Effector CD8-positive, alpha-beta T cell (primary cell): ENCODE data around the gene GALNT2.

ENCODE experiments used
- DNase-seq: peaks from one replicate; lab custom pipeline; 2025; lab: John Stamatoyannopoulos, UW

Gene GALNT2

DNA sequence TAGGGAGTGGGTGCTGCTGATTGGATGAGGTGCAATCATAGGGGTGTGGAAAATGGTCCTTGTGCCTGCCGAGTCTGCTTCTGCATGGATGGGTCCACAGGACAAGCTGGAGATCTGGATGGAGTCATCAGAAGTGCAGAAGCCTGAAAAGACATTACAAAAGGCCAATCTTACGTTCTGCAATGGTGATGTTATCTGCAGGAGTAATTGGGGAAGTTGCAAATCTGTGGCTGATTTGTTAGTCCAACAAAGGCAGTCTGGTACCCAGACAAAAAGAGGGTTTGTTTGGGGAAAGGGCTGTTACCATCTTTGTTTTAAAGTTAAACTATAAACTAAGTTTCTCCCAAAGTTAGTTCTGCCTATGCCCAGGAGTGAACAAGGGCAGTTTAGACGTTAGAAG, 192.6 kb downstream of the GALNT2 start:
- DNase-seq, result no peak

DNA sequence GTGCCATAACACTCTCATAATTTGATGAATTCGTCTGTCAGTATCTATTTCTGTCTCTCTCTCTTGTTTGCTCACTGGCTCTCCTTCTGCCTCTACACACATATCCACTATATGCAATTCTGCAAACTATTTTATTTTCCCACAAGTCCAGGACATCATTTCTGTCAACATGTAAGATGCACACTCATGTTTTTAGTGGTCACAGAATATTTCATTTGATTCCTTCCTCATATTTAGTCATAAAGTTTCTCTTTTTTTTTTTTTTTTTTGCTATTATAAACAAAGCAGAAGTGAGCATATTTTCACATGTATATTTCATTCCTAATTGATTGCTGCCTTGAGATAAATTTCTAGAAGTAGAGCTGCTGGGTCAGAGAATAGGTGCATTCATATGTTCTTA, 193.8 kb downstream of the GALNT2 start:
- no peak for DNase-seq

DNA sequence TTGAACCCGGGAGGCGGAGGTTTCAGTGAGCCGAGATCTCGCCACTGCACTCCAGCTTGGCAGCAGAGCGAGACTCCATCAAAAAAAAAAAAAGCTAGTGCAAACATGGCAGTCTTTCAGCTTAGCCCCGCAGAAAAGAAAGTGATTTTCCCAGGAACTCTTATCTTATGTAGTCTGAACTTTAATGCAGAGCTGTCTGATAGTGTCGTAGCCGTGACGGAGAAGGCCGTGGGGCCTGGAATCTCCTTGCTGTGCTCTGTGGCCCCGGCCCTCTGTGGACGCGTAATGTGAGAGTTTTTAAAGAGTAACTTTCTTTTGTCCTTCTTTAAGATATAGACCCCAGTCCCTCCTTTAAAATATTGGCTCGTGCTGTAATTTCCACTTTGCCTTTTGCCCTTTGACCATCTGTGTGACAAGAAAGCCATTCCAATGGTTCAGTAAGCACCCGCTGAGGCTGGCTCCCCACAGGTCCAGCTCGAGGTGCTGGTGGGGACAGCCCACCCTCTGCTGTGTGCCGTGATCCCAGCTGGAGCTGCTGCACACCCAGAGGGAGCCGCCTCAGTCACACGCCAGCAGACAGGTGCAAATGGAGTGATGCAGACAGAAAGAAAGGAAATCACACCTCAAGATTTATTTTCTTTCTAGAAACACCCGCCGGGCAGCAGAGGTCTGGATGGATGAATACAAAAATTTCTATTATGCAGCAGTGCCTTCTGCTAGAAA, 195.1 kb downstream of the GALNT2 start:
- no peak for DNase-seq

DNA sequence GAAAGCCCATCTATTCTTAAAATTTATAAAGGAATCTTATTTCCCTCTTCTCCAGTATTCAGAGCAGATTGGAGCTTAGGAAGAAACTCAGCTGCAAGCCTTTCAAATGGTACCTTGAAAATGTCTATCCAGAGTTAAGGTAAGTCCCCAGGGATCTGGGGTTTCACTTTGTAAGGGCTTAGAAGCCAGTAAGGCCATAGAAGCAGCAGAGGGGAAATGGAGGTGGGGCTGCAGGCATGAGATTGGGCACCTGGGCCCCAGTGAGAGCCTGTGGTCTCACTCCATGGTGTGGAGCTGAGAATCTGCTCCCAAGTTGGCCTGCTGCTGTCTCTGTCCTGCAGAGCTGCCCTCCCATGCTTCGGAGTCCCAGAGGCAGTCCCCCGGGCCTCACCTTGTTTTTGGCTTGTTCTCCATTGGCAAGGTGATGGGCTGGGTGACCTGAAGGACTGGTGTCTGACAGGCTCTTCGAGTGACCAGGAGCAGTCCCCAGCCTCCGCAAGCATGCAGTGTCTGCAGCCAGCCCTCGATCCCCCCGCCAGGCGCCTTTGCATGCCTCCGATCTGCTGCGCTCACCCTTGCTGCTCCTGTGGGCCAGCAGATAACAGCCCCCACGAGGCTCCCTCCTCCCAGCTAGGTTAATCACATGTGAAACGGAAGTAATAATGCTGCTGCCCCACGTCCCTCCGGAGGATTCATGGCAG, 196.0 kb downstream of the GALNT2 start:
- no peak for DNase-seq

DNA sequence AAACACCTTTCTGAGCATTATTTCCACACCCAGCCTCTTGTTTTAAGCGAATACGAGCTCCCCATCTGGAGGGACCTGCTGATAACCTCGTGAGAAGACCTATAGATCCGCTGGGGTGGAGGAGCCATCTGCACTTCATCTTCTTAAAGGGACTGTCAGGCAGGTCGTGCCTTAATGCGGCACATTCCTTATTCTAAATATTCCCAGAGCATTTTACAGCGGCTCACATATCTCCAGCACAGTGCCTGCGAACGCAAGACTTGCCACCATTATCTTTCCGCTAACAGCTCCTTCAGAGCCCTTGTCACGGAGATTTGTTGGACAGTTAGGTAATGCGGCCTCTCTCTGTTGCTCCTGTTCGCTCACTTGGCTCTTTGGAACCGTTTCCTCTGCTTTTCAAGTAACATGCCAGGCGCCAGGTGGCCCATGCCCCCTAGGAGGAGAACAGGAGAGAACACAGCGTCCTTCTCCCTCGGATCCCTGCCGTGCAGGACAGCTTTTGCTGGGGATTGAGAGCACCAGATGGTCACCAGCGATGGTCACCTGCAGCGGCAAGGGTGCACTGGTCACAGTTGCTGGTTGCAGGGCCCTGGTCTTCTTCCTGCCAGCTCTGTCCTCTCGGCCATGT, 196.6 kb downstream of the GALNT2 start:
- no peak for DNase-seq

DNA sequence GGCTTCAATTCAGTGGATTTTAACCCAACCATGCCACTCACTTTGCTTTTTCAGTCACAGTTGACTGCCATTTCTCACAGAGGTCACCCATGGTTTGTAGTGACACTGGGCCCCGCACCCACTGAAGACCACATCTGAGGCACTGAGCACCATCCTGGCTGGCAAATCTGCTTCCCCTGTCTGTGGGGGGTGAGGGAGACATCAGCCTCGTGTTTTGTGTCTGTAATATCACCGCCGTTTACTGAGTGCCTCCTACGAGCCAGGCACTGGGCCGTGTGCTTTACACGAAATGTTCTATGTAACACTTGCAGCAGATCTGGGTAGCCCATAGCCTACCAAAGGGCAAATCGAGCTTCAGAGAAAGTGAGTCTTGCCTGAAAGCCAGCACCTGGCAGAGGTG, 197.3 kb downstream of the GALNT2 start:
- no peak for DNase-seq

DNA sequence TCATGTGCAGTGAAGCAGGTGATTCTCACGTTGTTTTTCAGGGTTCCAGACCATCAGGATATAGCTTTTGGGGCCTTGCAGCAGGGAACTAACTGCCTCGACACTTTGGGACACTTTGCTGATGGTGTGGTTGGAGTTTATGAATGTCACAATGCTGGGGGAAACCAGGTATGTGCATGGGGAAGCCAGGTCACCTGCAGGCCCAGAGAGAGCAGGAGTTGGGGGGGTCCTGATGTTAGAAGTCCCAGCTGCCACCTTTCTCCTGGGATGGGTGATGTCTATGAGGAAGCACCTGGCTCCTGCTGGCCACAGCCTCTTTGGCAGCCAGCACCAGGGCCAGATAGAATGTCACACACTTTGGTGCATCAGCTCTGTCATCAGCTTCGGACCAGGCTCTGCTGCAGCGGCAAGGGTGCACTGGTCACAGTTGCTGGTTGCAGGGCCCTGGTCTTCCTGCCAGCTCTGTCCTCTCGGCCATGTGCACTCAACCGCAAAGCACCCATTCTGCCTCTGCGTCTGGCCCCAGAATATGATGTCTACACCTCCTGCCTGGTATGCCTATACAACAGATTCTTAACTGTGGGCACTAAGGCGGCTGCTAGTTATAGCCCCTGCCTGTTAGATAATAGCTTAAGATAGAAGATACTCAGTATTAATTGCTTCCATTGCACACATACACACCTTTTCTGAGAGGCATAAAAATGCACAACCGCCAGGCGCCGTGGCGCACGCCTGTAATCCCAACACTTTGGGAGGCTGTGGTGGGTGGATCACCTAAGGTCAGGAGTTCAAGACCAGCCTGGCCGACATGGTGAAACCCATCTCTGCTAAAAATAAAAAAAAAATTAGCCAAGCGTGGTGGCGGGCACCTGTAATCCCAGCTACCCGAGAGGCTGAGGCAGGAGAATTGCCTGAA, 198.4 kb downstream of the GALNT2 start:
- DNase-seq, result no peak

DNA sequence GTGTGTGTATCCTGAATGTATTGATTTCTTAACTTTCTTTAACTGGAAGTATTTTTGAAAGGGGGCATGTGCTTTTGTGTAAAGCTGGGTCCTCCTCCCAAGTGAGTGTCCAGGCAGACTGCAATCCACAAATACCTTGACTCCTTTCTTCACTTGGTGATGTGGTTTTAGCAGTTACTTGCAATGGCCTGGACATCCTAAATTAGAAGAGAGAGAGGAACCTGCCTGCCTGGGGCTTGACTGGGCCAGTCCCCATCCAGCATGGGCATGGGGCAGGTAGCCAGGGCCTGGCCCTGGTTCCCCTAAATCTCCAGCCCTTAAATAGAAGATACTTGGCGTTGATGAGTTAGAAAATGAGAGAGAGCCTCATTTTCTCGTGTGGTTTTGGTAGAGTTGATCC, 199.4 kb downstream of the GALNT2 start:
- no peak for DNase-seq

DNA sequence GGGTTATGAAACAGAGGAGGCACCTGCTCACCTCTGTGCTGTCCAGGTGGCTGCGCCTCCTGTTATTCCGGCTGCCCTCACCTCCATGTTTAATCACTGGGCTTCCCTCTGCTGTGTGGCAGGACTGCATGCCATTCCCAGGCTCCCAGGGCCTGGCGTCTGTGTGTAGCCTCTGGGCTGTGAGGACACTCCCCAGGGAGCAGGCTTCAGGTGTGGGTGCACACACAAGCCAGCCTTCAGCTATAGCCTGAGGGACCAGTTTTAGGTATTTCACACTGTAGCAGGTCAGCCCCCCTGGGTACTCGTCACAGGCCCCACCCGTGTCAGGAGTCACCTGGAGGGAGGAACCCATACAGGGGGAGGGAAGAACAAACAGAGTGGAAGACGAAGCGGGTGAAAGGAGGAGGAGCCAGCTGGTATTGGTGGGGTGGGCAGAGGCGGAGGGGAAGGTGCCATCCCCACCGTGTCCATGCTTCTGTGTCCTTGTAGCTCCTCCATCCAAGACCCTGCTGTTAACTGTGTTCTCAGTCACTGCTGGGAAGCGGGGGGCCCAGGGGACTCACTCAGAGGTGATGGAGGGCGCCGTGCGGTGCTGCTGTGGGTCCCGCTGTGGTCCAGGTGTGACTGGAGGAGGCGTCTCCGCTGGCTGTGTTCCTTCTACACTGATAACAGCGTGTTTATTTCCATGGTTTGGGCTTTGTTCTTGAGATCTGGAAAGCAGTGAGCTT, 200.5 kb downstream of the GALNT2 start:
- DNase-seq, result no peak

DNA sequence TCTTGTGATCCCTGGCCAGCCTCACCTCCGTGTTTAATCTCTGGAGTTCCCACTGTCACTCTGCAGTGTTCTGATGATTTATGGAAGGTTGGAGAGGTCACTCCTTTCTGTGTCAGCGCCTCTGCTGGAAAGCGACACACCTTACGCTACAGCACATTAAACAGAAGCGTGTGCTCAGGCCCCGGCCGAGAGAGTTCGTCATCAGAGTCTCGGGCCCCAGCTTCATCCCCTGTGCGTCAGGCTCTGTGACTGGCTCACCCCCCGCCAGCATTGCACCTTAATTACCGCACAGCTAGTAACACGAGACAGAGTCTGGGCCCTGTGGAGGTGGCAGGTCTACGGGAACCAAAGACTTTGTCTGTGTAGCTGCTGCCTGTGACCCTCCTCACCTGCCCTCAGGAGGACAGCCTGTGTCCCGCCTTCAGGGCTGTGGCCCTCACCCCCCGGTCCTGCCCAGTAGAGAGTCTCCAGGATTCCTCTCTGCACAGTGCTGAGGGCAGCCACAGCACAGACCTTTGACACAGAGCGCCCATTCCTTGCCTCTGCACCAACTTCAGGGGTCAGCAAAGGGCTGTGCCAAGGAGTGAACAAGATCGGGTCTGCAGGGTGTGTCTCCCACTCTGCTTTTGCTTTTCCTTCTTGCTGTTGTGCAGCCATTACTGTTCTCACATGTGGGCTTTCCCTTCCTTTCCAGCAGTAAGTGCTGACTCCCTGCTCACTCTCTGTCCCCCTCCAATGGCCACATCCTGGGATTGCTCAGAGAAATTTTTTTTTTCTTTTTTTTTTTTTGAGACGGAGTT, 201.5 kb downstream of the GALNT2 start:
- no peak for DNase-seq

DNA sequence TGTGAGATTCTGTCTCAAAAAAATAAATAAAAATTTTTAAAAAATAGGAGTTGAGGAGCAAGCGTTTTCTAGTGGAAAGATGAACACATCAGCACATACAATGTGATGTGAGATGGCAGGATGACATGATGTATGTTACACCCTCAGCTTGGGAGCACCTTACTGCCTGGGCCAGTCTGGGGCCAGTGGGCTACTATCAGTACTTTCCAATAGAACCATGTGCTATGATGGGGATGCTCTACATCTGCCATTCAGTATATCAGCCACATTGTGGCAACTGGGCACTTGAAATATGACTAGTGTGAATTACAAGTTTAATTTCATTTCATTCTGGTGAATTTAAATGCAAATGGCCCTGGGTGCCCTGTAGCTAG, 203.1 kb downstream of the GALNT2 start:
- DNase-seq, result no peak

DNA sequence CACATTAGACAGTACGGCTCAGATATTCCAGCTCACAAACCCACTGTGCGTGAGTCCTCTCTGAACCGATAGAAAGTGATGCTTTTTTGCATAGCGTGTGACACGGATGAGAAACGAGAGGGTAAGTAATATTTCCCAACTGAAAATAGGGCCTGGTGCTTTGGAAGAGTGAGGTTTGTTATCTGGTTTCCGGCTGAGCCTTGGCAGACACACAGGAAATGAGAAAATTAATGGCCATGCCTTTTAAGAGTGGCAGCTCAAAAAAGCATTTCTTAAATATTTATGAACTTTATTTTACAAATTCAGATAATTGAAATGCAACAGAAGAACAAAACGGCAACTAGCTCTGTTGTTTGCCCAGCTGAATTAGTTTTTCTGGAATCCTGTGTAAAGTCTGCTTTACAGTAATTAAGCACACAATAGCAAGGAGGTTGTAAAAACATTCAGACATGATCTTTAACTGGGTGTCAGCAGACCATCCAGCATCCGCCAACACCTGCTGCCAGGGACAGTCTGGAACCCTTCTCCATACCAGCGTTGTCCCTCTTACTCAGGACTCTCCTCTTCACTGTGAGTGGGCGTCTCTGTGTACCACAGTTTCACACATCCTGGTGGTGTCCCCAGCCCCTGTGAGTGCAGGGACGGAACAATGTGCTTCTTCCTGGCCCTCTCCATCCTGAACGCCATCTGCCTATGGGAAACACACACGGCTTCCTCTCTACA, 203.7 kb downstream of the GALNT2 start:
- no peak for DNase-seq

DNA sequence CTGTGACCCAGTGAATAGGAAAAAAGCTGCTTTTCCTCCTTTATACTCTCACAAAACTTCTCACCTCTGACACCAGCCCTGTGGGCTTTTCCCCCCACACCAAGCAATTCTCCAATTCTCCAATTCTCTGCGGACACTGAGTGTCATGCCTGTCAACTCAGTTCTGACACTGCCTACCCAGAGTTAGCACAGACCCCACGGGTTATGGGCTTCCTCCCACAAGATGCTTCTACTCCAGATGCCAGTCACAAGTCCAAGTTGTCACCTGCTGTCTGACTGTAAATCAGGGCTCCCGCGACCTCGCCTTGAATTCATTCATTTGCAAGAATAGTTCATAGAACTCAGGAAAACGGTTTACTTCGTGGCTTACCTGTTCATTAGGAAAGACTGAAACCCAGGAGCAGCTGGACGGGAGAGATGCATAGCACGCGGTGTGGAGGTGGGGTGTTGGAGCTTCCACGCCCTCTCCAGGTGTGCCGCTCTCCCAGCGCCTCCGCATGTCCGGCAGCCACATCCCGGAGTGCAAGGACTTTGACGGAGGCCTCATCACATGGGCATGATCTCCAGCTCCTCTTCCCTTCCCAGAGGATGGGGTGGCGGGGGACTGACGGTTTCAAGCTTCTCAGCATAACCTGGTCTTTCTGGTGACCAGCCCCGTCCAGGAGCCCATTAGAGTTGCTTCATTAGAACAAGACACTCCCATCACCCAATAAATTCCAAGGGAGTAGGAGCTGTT, 204.4 kb downstream of the GALNT2 start:
- no peak for DNase-seq

DNA sequence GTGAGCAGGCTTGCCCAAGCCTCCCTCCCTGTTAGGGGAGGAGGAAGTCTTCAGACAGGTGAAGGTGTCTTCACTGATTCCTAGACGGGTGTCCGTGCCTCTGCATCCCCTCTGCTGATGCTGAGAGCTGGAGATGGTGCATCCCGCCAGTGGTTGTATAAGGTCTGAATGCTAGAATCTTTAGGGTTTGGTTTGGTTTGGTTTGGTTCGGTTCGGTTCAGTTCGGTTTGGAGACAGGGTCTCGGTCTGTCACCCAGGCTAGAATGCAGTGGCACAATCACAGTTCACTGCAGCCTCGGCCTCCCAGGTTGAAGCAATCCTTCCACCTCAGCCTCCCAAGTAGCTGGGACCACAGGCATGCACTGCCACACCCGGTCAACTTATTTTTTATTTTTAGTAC, 205.5 kb downstream of the GALNT2 start:
- DNase-seq, result no peak

DNA sequence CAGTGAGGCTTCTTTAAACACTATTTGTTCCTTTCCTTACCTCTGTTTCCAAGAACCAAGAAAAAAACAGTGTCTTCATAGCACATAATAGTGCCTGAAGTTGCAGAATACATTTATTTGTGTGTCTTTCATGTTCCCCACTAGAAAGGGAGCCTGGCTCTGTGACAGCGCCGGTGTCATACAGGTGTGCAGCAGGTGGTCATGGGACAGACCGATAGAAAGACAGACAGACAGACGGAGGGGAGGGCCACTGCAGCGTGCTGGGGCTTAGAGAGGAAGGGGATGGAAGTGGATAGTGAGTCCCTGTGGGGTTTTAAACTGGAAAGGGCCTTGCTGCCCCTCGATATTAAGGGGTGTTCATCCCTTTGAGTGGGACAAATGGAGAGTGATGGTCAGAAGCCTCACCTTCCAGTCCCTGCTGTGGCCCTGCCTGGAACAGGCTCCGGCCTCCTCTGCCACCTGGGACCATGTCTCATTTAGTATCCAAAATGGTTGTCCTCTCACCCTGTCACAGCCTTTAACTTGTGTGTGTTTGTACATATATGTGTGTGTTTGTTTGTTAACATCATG, 206.2 kb downstream of the GALNT2 start:
- no peak for DNase-seq

DNA sequence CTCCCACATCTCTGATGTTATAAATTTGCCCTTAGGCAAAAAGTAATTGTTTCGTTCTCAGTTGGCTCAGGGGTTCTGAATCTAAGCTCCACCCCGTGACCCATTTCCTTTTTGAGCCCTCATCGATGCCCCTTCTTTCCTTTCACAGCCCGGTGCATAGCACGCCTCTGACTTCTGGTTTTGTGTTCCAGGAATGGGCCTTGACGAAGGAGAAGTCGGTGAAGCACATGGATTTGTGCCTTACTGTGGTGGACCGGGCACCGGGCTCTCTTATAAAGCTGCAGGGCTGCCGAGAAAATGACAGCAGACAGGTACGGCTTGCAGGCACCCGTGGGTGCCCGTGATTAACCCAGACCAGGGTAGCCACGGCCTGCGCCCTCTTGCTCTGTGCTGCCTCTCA, 207.2 kb downstream of the GALNT2 start:
- no peak for DNase-seq

DNA sequence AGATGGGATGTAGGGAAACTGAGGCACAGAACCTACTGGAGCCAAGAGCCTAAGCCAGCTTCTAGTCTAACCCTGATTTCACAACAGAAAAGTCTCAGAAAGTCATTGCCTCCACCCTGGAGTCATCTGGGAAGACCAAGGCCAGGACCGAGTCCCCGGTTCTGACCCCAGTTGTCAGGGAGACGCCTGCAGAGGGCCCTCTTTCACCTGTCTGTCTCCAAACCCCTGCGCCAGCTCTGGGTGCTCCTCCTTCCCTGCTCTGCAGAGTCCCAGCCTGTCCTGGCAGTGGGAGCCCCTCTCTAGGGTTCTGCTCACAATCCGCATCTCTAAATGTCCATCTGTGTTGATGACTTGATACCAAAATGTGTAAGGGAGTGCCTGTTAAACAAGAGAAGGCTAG, 209.4 kb downstream of the GALNT2 start:
- no peak for DNase-seq

DNA sequence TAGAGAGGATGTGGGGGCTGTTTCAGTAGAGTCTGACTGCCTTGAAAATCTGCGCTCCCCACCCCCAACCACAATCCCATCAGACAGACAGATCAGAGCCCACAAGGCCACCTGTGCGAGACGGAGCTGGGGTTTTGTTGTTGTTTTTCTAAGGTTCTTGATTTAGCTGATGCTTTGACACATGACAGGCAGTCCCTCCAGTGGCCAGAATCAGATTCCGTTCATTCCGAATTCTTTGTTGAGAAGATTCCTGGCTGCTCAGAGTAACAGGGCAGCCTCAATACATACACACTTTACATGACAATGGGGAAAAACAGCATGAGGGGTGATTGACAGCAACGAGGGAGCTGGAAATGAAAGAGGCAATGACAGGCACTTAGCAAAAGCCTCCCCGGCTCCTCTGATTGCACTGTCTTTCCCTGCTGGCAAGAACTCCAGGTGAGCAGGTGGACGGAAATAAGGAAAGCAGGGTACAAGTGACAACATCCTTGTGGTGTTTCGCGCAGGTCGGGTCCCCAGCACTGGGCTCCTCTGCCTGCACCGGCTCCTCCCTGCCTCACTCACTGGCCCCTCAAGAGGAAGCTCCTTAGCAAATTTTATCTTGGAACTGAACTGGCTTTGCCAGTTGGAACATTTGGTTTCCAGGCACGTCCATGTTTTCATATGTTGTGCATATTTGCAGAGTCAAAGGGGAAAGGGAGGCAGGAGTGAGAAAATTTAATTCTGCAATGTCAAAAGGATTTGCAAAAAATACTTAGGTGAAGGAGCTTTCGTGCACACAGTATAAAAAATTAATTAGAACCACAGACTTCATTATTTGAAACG, 210.4 kb downstream of the GALNT2 start:
- no peak for DNase-seq
